GM03348 (cell line): ENCODE data around the gene SKAP1.
"Not testable (repeated sequence)": the region's sequence is repeated elsewhere in the genome, so short reads cannot be mapped to it uniquely, and the experiment has no call there.

Experiments used
- DNase-seq: peaks from one replicate; pipeline ENCODE4 v3.0.0; 2012; ENCODE audit warnings: low spot score

SKAP1 gene

GRCh38 chr17:48429638-48430586, at the start of gene SKAP1:
TSS of gene SKAP1 (minus strand) at chr17:48430214.
- DNase-seq: no peak

- no peak for DNase-seq
Observed at GRCh38 chr17:48479014-48479402, 49.0 kb upstream of the SKAP1 start.

GRCh38 chr17:48478224-48479013, 48.4 kb upstream of the SKAP1 start:
- DNase-seq: no peak

DNA sequence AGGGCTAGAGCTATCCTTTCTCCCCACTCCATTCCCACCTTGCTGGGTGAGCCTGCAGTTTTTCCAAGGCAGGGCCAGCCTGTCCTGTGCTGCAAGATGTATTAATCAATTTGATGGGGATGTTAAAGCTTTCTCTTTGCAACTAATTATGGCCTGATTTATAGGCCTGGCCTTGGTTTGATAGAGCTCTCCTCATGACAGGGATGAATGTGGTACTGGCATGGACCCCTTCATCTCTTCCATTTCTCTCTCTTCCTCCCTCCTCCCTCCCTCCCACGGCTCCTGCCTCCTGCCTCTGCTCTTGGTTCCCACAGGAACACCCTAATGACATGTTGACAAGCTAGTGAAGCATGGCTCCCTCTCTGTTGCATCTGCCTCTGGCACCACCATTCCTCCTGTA, 47.2 kb upstream of the SKAP1 start:
- no peak for DNase-seq

GRCh38 chr17:48472411-48473281, 42.6 kb upstream of the SKAP1 start:
- peak; percentile 65 for DNase-seq

GRCh38 chr17:48471817-48472410, 41.9 kb upstream of the SKAP1 start:
- no peak for DNase-seq

DNA sequence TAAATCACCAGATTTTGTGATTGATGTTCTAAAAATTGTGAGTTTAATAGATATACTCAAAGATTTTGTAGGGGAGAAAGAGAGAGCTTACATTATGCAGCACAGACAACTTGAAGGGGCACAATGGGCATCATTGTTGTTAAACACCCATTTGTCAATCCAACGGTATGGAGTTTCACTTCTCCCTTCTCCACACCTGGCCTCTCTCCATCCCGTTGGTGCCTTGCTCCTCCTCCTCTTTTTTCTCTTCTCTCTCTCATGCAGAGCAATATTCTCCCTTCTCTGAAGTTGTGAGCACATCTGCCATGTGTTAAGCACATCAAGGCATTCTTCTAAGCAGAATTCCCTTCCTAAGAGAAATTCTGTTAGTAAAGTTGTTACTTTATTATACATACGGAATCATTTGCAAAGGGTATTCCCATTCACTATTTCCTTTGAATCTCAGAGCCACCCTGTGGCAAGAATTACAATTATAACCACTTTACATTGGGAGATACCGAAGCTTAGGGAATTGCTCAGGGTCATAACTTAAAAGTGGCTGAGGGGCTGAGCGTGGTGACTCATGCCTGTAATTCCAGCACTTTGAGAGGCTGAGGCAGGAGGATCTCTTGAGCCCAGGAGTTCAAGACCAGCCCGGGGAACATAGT, 40.5 kb upstream of the SKAP1 start:
- DNase-seq: peak; percentile 53

- no peak for DNase-seq
Observed at GRCh38 chr17:48469227-48469626, 39.2 kb upstream of the SKAP1 start.

DNA sequence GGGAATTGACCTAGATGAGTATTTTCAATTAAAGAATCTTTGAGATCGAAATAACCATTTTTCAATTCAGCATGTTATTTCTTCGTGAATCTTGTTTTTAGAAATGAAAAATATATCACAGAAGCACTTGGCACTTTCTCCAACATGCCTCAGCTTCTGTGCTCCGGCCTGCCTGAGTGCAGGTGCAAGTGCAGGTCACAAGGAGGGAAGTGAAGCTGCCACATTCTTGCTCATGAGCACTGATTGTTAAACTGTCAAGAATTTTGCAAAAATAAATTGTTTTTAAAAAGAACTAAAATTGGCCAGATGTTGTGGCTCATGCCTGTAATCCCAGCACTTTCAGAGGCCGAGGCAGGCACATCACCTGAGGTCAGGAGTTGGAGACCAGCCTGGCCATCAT, 38.3 kb upstream of the SKAP1 start:
- no peak for DNase-seq

DNA sequence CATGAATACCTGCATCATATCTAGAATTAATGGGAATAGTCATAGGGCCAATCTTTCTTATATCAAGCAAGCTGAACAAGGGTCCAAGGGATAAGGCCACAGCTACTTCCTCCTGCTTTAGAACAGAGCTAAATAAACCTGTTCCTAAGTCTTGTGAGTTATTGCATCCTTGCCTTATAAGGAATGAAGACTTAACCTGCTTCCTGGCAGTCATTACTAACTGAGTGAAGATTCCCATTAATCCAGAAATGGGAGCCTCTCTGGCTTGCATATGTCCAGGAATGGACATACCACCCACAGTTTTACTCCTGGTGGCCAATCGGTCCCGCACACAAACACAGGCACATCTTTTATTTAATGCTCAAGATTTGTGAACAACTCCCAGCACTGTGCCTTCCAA, 35.9 kb upstream of the SKAP1 start:
- DNase-seq: no peak

DNA sequence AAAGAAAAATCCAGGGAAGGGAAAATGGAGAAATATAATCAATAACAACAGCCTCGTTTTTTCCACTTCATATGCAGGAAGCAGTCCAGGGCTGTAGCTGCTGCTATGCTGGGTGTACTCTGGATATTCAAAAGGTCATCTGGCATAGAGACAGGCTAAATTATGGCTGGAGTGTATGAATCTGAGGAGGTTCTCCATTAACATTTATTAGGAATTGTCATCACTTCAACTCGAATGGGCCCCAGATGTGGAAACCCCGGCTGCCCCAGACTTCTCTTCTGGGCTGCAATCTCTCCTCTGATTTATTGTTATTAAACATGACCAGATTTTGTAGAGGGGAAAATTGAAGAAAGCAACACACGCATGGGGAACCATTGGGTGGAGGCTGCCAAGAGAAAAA, 33.5 kb upstream of the SKAP1 start:
- DNase-seq: peak; percentile 62

DNA sequence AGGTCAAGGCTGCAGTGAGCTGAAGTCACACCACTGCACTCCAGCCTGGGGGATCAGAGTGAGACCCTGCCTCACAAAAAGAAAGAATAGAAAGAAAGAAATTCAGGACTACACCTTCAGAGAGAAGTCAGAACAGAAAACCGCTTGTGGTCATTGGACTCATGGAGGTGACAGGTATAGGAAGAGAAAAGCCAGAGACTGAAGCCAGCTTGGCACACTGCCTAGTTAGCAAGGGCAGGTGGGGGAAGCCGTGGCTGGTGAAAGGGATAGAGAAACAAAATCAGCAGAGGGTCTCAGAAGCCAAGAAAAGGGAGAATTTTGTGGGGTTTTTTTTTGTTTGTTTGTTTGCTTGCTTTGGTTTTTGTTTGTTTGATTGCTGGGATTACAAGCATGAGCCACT, 32.9 kb upstream of the SKAP1 start:
- no peak for DNase-seq

DNA sequence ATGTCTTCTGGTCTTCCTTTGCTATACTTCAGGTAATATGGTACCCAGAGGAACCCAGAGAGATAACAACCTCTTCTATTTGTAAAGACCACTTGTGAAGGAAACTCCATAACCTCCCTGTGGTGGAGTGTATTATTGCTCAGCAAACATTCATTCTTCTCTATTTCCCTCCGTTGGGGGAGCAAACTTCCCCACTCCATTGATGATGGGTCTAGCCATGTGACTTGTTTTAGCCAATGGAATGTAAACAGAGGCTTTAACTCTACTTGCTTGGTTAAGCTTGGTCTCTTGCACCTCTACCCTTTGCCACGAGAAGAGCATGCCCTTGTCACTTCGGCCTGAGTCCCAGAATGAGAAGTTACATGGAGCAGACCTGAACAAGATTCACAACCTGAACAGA, 30.0 kb upstream of the SKAP1 start:
- DNase-seq: no peak

- no peak for DNase-seq
Observed at GRCh38 chr17:48459070-48459844, 29.2 kb upstream of the SKAP1 start.

DNA sequence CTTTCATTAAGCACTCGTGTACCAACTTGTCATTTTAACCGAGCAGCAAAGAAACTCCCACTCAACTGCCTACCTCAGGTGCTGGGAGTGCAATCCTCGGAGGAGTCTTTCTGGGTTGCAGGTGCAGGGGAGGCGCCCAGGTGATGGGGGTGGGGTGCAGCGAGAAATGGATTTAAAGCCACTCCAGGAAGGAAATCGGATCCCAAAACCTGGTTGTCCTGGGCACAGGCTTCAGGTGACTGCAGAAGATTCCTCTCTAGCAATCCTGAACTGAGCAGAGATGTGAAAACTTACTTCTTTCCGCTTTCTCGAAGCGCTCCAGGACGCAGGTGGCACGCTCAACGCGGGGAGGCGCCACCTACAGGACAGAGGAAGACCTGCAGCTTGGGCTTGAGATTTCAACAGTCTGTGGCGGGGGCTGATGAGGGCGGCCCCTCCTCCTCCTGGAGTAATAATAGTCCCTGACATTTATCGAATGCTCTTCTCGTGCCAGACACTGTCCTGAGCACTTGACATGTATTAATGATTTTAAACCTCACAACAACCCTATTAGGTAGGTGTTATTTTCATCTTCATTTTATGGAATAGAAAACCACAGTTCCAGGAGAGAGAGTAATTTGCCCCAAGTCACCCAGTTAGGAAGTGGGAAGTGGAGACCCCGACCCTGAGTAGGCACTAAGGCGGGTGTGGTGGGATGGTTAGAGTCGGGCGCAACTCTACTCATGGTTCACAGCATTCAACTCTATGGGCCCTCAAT, 27.2 kb upstream of the SKAP1 start:
- peak; percentile 82 for DNase-seq

GRCh38 chr17:48456589-48456988, 26.6 kb upstream of the SKAP1 start:
- no peak for DNase-seq

GRCh38 chr17:48455791-48456190, 25.8 kb upstream of the SKAP1 start:
- DNase-seq: no peak

DNA sequence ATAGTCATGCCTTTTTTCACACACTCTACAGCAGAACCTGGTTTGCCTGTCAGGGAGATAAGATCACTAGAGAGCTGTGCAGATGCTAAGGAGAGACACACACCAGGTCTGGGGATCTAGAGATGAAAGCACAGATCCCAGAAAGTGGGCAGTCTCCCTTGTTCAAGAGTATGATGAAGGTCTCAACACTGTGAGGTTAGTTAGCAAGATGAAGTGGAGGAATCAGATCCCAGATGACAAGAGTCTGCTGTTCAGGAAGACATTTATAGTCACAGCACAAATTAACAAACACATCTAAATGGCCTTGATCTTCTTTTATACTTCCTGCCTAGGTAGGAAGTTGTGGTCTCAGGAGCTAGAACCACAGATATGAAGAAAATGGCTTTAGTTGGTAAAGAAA, 23.4 kb upstream of the SKAP1 start:
- DNase-seq: no peak

- no peak for DNase-seq
Observed at GRCh38 chr17:48451489-48451888, 21.5 kb upstream of the SKAP1 start.

DNA sequence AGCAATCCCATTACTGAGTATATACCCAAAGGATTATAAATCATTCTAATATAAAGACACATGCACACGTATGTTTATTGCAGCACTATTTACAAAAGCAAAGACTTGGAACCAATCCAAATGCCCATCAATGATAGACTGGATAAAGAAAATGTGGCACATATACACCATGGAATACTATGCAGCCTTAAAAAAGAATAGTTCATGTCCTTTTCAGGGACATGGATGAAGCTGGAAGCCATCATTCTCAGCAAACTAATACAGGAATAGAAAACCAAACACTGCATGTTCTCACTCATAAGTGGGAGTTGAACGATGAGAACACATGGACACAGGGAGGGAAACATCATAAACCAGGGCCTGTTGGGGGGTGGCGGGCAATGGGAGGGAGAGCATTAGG, 19.3 kb upstream of the SKAP1 start:
- not testable (repeated sequence) for DNase-seq
